NCI-H2081 treated with DMSO at 0.1 percent for 48 hours (cell line): ENCODE results near the gene SEMA3E.

Experiments
- DNase-seq: peaks from one replicate; lab custom pipeline; 2025; lab: John Stamatoyannopoulos, UW

SEMA3E gene

DNA sequence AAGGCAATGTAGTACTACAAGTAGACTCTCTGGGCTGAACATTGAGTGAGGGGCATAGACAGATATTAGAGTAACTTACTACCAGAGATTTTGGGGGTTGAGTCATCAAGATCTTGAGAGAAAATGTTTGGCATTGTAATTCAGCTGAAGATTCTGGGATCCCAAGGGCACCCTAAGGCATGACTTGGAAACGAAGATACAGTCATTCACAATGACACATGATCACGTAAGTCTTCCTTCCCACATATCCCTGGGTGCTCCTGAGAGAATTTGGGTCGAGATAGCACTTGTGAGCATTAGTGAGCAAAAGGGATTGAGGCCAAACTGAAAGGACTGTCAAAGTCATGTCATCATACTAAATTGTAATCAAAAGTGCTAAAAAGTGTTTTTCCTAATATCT, 293.8 kb downstream of the SEMA3E start:
- DNase-seq, result no peak

DNA sequence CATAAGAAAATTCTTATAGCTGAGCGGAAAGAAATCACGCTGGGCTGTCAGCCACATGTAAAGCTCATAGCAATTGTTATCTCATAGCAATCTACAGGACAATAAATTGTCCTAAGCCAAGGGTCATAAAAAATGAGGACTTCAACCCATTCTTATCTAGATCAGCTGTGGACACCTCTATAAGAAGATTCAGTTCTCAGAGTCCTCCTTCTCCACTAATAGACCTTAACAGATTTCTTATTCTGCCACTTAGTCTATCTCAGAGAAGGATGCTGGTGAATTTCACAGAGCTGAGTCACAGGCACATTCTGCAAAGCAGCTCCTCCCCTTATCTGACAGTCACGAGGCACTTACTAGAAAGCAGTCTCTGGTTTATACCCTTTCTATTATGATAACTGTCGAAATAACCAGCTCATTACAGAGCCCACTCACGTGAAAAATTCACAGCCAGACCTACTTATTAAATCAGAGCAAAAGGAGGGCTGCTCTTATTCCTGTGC, 300.9 kb downstream of the SEMA3E start:
- DNase-seq, result no peak

GRCh38 chr7:83339907-83340306, 309.0 kb downstream of the SEMA3E start:
- no peak for DNase-seq

- DNase-seq, result no peak
Measured at GRCh38 chr7:83338277-83338950, 310.5 kb downstream of the SEMA3E start.

DNA sequence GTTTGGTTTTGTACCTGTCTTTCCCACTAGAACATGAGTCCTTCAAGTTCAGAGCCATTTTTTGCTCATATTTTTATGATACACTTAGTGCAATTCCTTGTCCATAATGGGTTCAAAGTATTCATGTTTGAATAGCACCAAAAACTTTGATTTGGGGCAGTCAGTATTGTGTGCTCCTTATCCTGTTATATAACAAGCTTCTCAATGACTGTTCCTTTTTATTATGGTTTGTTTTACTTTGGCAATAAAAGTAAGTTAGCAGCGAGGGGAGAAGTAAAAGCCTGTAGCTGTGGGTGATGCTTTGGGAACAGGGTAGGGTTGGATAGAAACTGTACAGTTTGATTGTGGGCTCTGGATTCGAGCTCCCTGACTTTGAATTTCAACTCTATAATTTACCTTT, 311.9 kb downstream of the SEMA3E start:
- DNase-seq, result no peak

DNA sequence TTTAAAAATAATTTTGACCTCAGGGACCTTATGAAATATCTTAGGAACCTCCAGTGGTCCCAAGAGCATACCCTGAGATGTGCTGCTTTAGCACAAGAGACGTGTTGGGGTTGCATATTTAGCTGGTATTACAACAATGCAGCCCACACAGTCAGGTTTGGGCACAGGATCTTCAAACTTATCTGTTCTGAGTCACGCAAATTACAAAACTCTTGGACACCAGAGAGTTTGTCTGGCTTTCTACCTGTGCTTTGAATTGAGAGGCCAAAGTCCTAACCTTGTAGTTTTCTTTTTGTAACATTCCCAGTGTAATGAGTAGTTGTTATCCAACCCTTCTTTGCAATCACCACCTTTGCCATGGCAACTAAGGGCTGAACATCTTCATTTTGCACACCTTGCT, 322.7 kb downstream of the SEMA3E start:
- DNase-seq, result no peak

GRCh38 chr7:83325083-83325482, 323.9 kb downstream of the SEMA3E start:
- DNase-seq, result no peak

DNA sequence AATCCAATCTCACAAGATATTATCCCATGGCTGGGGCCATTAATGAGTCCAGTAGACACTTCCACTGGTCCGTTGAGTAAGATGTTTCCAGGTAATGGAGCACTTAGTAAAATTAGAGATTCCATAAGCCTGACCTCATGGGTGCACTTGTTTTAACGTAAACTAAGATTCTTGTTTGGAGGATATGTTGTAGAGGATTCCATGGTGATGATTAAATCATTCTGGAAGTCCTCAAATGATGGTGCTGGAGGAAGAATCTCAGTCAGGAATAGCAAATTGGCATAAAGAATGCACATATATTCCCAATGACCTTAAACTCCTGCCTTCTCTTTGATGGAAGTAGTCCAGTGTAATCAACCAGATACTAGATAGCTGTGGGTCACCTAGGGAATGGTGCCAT, 324.3 kb downstream of the SEMA3E start:
- DNase-seq, result no peak

DNA sequence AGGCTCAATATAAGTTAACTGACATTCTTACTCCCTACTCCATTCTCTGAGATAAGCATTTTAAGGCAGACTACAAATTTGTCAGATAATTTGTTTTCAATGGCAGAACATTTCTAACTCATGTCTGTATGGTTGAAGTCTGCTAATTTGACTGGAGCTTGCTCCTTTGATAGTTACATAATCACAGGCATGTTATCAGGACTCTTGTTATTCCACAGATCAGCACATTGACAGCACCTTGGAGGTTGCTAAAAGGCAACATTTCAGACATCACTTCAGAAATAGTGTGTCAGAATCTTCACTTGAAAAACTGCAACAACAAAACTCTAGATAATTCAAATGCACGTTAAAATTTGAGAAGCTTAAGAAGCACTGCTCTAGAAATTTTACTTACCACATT, 327.9 kb downstream of the SEMA3E start:
- DNase-seq, result no peak

- no peak for DNase-seq
Measured at GRCh38 chr7:83313931-83314330, 335.0 kb downstream of the SEMA3E start.
